HCT116 (cell line): Measurements from ENCODE around the gene DAGLA. TPM values are rescaled to one million over a fixed set of nuclear protein-coding genes. Genes with fewer than 3 reads are reported as not detected.

Experiments used
- ATAC-seq: fragments of 200-7000 bp; cut with Tn5 transposase; 2 replicates; pipeline ENCODE4 v1.9.1; 2020; ENCODE audit warnings: mild to moderate bottlenecking, moderate library complexity
- BruUV-seq: library from RNA; stranded (reverse); fragments of 400-500 nt; replicated peaks from 2 replicates; lab custom pipeline; 2021; lab: Mats Ljungman, UMichigan
- CTCF ChIA-PET: fragments of 300-600 bp; sonication (Branson Sonifier 250); formaldehyde crosslinking; loops from one replicate; lab custom pipeline; 2021; ENCODE audit warnings: antibody characterized with exemption; lab: Charles Lee
- POLR2A ChIA-PET: fragments of 300-600, 350-600 bp; sonication (Branson Sonifier 250); formaldehyde crosslinking; loops from one replicate; lab custom pipeline; 2021; ENCODE audit warnings: antibody characterized with exemption; lab: Charles Lee
- RAD21 ChIA-PET, 2 experiments: fragments of 300-600 bp; sonication (Branson Sonifier 250); formaldehyde crosslinking; loops; one replicate each; lab custom pipeline; 2023; ENCODE audit warnings: low total read pairs in 2 of 2; ENCODE audit not compliant: uncharacterized antibody in 2 of 2, unreplicated experiment in 2 of 2, low non-redundant PET in 1 of 2; lab: Charles Lee
- DNase-seq: peaks from one replicate; pipeline ENCODE4 v3.0.0-alpha.2; 2010; ENCODE audit warnings: low read depth, low spot score
- H2AFZ ChIP-seq: fragments of 200-600 bp; shearing (Covaris generic), sonication (generic); 2 replicates; pipeline ENCODE4 v1.6.1; 2017; ENCODE audit warnings: low read depth, mixed run types, mixed read lengths, antibody characterized with exemption, low read length; ENCODE audit not compliant: poor library complexity, severe bottlenecking
- H3K27ac ChIP-seq: 2 replicates; pipeline ENCODE4 v1.5.1; 2012; ENCODE audit warnings: low read depth, low read length
- H3K27me3 ChIP-seq: fragments of 200-600 bp; sonication (generic); 2 replicates; pipeline ENCODE4 v1.6.1; 2016; ENCODE audit warnings: mixed run types, low read length, mixed read lengths; ENCODE audit not compliant: insufficient read depth
- H3K36me3 ChIP-seq, 2 experiments: fragments of 200-500 bp in 1 of 2; fragments of 200-600 bp in 1 of 2; sonication (Bioruptor generic) in 1 of 2; sonication (generic) in 1 of 2; 2 replicates each; pipeline versions ENCODE4 v1.5.1 to v1.6.1; 2014 to 2016; ENCODE audit warnings: low read length in 2 of 2, inconsistent platforms in 1 of 2, mixed read lengths in 1 of 2, mixed run types in 1 of 2; ENCODE audit not compliant: insufficient read depth in 2 of 2, control insufficient read depth in 1 of 2
- H3K4me1 ChIP-seq, 2 experiments: fragments of 200-600 bp in 1 of 2; sonication (generic) in 1 of 2; 2 replicates each; pipeline versions ENCODE4 v1.5.1 to v1.6.1; 2012 to 2017; ENCODE audit warnings: low read length in 2 of 2, inconsistent platforms in 1 of 2, mild to moderate bottlenecking in 1 of 2, mixed read lengths in 1 of 2, mixed run types in 1 of 2, moderate library complexity in 1 of 2; ENCODE audit not compliant: insufficient read depth in 2 of 2, control insufficient read depth in 1 of 2
- H3K4me2 ChIP-seq: fragments of 200-600 bp; sonication (generic); 2 replicates; pipeline ENCODE4 v1.6.1; 2017; ENCODE audit warnings: mixed run types, low read length, mixed read lengths
- H3K4me3 ChIP-seq, 2 experiments: fragments of 200-600 bp in 1 of 2; sonication (generic) in 1 of 2; replicated peaks in 1 of 2; 2 replicates each; pipeline ENCODE4 v1.5.1; 2011 to 2016; ENCODE audit warnings: low read length in 2 of 2, control low read depth in 1 of 2, low read depth in 1 of 2, mild to moderate bottlenecking in 1 of 2, mixed read lengths in 1 of 2, mixed run types in 1 of 2
- H3K79me2 ChIP-seq: fragments of 200-600 bp; sonication (generic); 2 replicates; pipeline ENCODE4 v1.6.1; 2017; ENCODE audit warnings: mild to moderate bottlenecking, mixed run types, low read length, moderate library complexity, mixed read lengths; ENCODE audit not compliant: insufficient read depth
- H3K9ac ChIP-seq: fragments of 200-600 bp; sonication (generic); 2 replicates; pipeline ENCODE4 v1.6.1; 2016; ENCODE audit warnings: low read length, mixed read lengths
- H3K9me2 ChIP-seq: fragments of 200-600 bp; sonication (generic), shearing (Covaris generic); 2 replicates; pipeline ENCODE4 v1.6.1; 2017; ENCODE audit warnings: mixed run types, mild to moderate bottlenecking, moderate library complexity; ENCODE audit not compliant: insufficient read depth
- H3K9me3 ChIP-seq, 2 experiments: fragments of 200-500 bp in 1 of 2; fragments of 200-600 bp in 1 of 2; sonication (Bioruptor generic) in 1 of 2; sonication (generic) in 1 of 2; 2 replicates each; pipeline ENCODE4 v1.6.1; 2014 to 2017; ENCODE audit warnings: low read length in 2 of 2, mixed read lengths in 2 of 2, inconsistent platforms in 1 of 2, low read depth in 1 of 2, mild to moderate bottlenecking in 1 of 2, mixed run types in 1 of 2, moderate library complexity in 1 of 2; ENCODE audit not compliant: control insufficient read depth in 1 of 2, insufficient read depth in 1 of 2
- H4K20me1 ChIP-seq: fragments of 200-600 bp; sonication (generic), shearing (Covaris generic); 2 replicates; pipeline ENCODE4 v1.6.1; 2017; ENCODE audit warnings: mixed run types, mild to moderate bottlenecking, moderate library complexity; ENCODE audit not compliant: insufficient read depth
- ELF1 ChIP-seq: IDR thresholded peaks from 2 replicates; pipeline ENCODE4 v1.6.1; 2012; ENCODE audit warnings: low read depth, borderline replicate concordance
- EZH2phosphoT487 ChIP-seq: fragments of 200-600 bp; IDR thresholded peaks from 2 replicates; pipeline ENCODE4 v1.6.1; 2018; ENCODE audit warnings: antibody characterized with exemption, borderline replicate concordance
- SIN3A ChIP-seq: IDR thresholded peaks from 2 replicates; pipeline ENCODE4 v1.6.1; 2012; ENCODE audit warnings: low read depth
- SP1 ChIP-seq: IDR thresholded peaks from 2 replicates; pipeline ENCODE4 v1.6.1; 2012; ENCODE audit warnings: low read depth
- TCF7L2 ChIP-seq: IDR thresholded peaks from 2 replicates; pipeline ENCODE4 v1.7.0; 2011; ENCODE audit warnings: borderline replicate concordance, inconsistent platforms; ENCODE audit not compliant: insufficient read depth, insufficient read length; ENCODE audit errors: extremely low read depth
- intact Hi-C: fragments of 100-400 bp; cut with micrococcal nuclease; formaldehyde crosslinking; loops from 2 replicates; pipeline ENCODE4 v1.10.0; 2022
- total RNA-seq: library from RNA; stranded (reverse); gene quantifications from one replicate; pipeline ENCODE4 v1.2.1, GENCODE V29; 2021; ENCODE audit not compliant: unreplicated experiment
- TF ChIP-seq, protein P1 (sequence below): IDR thresholded peaks from 2 replicates; pipeline ENCODE4 v1.6.1; 2012; ENCODE audit warnings: low read depth
- TF ChIP-seq, protein P2 (sequence below): IDR thresholded peaks from 2 replicates; pipeline ENCODE4 v1.6.1; 2012

DAGLA gene
- total RNA-seq, 1 experiment from 2014 or later = 2.7 TPM

DNA sequence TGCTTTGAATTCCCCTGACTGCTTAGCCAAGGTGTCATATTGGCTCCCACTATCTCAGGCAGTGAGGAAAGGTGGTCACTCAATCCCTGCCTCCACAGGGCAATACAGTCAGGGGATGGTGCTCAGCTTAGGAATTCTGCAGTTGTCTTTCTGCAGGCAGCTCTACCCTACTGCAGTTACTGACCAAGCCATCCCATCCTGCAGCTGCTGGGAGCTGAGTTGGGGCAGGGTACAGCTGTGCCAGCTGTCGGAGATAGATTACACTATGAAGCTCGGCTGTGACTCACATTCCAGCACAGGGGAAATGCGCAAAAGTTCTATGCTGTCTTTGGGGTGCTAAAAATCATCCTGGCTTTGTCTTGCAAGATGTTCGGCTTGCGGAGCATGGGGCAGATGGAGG, 4.4 kb upstream of the DAGLA start:
- POLR2A ChIA-PET = no interaction called here
- Histone ChIP-seq H3K79me2 (no peaks in the 10 kb centered on the region), H3K9me3 (no peaks in the 10 kb centered on the region; a peak in 1 of 4 replicates), H3K9me2 (no peaks in the 10 kb centered on the region), H2AFZ (no peak overlapping the region), H3K4me1 (peaks cover 3 to 8% of the 10 kb centered on the region in 2 experiments; a peak in 2 of 4 replicates), H3K27me3 (peaks cover 38% of the 10 kb centered on the region), H3K4me2 (no peak overlapping the region), H3K9ac (no peak overlapping the region), H3K4me3 (no peak overlapping the region), H4K20me1 (no peaks in the 10 kb centered on the region), H3K27ac (no peak overlapping the region), H3K36me3 (no peaks in the 10 kb centered on the region)
- TF ChIP-seq, protein P1, sequence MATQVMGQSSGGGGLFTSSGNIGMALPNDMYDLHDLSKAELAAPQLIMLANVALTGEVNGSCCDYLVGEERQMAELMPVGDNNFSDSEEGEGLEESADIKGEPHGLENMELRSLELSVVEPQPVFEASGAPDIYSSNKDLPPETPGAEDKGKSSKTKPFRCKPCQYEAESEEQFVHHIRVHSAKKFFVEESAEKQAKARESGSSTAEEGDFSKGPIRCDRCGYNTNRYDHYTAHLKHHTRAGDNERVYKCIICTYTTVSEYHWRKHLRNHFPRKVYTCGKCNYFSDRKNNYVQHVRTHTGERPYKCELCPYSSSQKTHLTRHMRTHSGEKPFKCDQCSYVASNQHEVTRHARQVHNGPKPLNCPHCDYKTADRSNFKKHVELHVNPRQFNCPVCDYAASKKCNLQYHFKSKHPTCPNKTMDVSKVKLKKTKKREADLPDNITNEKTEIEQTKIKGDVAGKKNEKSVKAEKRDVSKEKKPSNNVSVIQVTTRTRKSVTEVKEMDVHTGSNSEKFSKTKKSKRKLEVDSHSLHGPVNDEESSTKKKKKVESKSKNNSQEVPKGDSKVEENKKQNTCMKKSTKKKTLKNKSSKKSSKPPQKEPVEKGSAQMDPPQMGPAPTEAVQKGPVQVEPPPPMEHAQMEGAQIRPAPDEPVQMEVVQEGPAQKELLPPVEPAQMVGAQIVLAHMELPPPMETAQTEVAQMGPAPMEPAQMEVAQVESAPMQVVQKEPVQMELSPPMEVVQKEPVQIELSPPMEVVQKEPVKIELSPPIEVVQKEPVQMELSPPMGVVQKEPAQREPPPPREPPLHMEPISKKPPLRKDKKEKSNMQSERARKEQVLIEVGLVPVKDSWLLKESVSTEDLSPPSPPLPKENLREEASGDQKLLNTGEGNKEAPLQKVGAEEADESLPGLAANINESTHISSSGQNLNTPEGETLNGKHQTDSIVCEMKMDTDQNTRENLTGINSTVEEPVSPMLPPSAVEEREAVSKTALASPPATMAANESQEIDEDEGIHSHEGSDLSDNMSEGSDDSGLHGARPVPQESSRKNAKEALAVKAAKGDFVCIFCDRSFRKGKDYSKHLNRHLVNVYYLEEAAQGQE = no peak
- TF ChIP-seq ELF1 (no peak), TCF7L2 (no peak), SP1 (no peak), SIN3A (no peak), EZH2phosphoT487 (no peak)
- TF ChIP-seq, protein P2, sequence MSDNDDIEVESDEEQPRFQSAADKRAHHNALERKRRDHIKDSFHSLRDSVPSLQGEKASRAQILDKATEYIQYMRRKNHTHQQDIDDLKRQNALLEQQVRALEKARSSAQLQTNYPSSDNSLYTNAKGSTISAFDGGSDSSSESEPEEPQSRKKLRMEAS = no peak
- RAD21 ChIA-PET = no interaction called here
- CTCF ChIA-PET = no interaction called here
- BruUV-seq = no TSS peak
- intact Hi-C loops = no loop called here
- DNase-seq (no peak), ATAC-seq (no peak)
